PFSK-1 (cell line): Measurements from ENCODE around the gene CMTM1.

Source experiments
- POLR2AphosphoS5 ChIP-seq: IDR thresholded peaks from 2 replicates; pipeline ENCODE4 v1.6.1; 2012; ENCODE audit warnings: low read depth, mild to moderate bottlenecking, control low read depth, low read length, moderate library complexity
- SIN3A ChIP-seq: IDR thresholded peaks from 2 replicates; pipeline ENCODE4 v1.6.1; 2012; ENCODE audit warnings: mild to moderate bottlenecking, low read length, moderate library complexity, borderline replicate concordance; ENCODE audit not compliant: insufficient read depth
- TAF1 ChIP-seq: IDR thresholded peaks from 2 replicates; pipeline ENCODE4 v1.6.1; 2012; ENCODE audit warnings: low read length, control low read depth, borderline replicate concordance; ENCODE audit not compliant: insufficient read depth
- TF ChIP-seq, protein P1 (sequence below), 2 experiments: IDR thresholded peaks; 2 replicates each; pipeline versions ENCODE4 v1.6.1 to v1.8.0; 2011 to 2012; ENCODE audit warnings: low read depth in 2 of 2, low read length in 2 of 2, control low read depth in 1 of 2, inconsistent platforms in 1 of 2, mild to moderate bottlenecking in 1 of 2, moderate library complexity in 1 of 2; ENCODE audit not compliant: insufficient read depth in 1 of 2

DNA sequence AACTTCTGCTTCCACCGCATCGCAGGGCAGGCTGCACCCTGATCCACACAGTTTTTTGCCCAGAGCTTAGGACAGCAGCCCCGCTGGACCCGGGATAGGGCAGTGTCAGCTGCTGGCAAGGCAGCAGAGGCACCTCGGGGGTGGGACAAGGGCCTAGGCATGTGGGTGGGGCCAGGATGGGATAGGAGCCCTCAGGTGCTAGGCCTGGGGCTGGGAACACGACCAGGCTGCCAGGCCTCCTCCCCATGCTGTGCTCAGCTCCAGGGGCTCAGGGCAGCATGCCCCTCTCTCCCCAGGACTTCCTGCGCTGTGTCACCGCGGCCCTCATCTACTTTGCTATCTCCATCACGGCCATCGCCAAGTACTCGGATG lies 42.9 kb downstream of the CMTM1 start:
- TF ChIP-seq POLR2AphosphoS5 = no peak
- no peak for TF ChIP-seq TAF1
- no peak for TF ChIP-seq SIN3A
- TF ChIP-seq, protein P1, sequence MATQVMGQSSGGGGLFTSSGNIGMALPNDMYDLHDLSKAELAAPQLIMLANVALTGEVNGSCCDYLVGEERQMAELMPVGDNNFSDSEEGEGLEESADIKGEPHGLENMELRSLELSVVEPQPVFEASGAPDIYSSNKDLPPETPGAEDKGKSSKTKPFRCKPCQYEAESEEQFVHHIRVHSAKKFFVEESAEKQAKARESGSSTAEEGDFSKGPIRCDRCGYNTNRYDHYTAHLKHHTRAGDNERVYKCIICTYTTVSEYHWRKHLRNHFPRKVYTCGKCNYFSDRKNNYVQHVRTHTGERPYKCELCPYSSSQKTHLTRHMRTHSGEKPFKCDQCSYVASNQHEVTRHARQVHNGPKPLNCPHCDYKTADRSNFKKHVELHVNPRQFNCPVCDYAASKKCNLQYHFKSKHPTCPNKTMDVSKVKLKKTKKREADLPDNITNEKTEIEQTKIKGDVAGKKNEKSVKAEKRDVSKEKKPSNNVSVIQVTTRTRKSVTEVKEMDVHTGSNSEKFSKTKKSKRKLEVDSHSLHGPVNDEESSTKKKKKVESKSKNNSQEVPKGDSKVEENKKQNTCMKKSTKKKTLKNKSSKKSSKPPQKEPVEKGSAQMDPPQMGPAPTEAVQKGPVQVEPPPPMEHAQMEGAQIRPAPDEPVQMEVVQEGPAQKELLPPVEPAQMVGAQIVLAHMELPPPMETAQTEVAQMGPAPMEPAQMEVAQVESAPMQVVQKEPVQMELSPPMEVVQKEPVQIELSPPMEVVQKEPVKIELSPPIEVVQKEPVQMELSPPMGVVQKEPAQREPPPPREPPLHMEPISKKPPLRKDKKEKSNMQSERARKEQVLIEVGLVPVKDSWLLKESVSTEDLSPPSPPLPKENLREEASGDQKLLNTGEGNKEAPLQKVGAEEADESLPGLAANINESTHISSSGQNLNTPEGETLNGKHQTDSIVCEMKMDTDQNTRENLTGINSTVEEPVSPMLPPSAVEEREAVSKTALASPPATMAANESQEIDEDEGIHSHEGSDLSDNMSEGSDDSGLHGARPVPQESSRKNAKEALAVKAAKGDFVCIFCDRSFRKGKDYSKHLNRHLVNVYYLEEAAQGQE (IDR thresholded peaks at IDR 0.05; ENCODE audit: insufficient read depth in 1 of 2, low read depth in 2 of 2, low read length in 2 of 2) = no peak
